Measurements from ENCODE around the gene LSM12. TPM values are rescaled to one million over a fixed set of nuclear protein-coding genes. Genes with fewer than 3 reads are reported as not detected.
"Not testable (repeated sequence)": the region's sequence is repeated elsewhere in the genome, so short reads cannot be mapped to it uniquely, and the experiment has no call there.

Gene LSM12
- total RNA-seq, 1 donor from 2014 or later: 35.4 TPM

DNA sequence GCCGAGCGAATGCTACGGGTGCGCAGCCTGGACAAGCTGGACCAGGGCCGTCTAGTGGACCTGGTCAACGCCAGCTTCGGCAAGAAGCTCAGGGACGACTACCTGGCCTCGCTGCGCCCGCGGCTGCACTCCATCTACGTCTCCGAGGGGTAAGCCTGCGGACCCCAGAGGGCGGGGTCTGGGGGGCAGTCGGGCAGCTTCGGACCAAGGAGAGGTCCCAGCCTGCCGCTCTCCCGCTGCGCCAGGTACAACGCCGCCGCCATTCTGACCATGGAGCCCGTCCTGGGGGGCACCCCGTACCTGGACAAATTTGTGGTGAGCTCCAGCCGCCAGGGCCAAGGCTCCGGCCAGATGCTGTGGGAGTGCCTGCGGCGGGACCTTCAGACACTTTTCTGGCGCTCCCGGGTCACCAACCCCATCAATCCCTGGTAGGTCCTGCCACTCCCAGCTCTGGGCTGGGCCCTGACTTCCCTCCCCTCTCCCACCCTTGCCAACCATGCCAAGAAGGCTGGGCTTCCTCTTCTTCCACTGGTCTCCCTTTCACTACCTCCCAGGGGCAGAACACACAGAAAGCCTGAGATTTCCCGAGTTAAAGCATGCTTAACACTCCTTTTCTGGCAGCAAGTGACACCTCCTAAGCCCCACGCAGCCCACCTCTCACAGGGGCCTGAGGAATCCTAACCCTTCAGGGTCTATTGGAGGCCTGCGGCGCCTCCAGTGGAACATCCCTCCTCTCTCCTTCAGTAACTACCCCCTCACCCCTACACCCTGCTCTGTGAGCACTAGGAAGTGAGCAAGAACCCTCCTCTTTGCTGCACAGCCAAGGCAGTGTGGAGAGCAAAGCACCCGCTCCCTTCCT lies 58.9 kb downstream of the LSM12 start:
- DNase-seq (ENCODE audit: low read depth, low spot score): no peak

DNA sequence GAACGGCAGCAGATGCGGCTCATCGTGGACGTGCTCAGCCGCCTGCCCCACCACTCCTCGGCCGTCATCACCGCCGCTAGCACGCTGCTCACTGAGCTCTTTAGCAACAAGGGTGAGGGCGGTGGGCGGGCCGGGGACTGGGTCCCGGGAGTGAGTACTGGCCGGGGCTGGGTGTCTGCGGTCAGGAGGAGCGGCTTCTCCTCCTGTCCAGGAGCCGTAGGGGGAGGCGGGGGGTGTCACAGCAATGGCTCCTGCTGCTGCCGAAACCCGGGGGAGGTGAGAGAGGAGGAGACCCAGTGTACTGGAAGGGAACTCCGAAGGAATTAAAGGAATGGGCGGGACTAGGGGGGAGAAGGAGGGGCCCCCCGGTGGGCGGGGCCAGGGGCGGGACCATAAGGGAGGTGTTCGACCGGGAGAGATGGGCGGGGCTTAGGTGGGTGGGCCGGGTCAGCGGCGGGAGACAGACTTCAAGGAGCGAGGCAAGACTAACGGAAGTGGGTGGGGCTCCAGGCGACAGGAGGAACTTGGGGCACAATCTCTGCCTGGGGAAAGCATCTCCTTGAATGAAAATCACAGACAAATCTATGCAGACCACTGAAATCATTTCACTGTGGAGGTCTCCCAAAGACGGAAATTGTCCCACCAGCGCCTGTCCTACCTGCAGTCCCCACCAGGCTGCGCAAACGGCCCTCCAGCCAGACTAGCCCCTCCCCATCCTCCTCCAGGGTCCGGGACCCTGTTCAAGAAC lies 59.7 kb downstream of the LSM12 start:
- DNase-seq (ENCODE audit: low read depth, low spot score): peak; percentile 77

DNA sequence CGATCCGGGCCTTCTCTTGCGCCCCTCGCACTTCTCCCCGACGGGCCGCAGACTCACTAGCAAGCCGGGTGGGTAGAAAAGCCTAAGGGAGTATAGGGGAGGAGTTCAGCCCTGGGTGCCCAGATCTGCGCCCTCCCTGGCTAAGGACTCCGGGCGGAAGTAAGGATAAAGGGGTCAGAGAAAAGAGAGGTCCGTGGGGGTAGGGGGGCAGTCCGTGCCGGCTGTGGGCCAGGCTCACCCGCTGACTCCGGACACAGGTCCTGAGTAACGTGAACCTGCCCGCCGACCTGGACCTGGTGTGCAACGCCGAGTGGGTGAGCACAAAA lies 60.2 kb downstream of the LSM12 start:
- DNase-seq (ENCODE audit: low read depth, low spot score): no peak

DNA sequence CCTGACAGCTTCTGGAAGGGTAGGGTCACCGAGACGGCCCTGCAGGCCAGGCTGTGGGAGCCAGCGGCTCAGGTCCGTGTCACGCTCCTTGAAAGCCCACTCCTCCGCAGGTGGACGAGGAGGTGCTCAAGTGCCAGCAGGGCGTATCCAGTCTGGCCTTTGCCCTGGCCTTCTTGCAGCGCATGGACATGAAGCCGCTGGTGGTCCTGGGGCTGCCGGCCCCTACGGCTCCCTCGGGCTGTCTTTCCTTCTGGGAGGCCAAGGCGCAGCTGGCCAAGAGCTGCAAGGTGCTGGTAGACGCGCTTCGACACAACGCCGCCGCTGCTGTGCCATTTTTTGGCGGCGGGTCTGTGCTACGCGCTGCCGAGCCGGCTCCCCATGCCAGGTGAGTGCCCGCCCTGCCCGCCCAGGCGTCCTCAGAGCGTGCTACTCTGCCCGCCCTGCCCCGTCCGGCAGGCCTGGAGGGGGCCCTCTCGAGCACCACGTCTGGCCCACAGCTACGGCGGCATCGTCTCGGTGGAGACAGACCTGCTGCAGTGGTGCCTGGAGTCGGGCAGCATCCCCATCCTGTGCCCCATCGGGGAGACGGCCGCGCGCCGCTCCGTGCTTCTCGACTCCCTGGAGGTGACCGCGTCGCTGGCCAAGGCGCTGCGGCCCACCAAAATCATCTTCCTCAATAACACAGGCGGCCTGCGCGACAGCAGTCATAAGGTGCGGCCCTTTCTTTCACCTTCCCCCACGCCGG lies 60.8 kb downstream of the LSM12 start:
- DNase-seq (ENCODE audit: low read depth, low spot score): no peak

DNA sequence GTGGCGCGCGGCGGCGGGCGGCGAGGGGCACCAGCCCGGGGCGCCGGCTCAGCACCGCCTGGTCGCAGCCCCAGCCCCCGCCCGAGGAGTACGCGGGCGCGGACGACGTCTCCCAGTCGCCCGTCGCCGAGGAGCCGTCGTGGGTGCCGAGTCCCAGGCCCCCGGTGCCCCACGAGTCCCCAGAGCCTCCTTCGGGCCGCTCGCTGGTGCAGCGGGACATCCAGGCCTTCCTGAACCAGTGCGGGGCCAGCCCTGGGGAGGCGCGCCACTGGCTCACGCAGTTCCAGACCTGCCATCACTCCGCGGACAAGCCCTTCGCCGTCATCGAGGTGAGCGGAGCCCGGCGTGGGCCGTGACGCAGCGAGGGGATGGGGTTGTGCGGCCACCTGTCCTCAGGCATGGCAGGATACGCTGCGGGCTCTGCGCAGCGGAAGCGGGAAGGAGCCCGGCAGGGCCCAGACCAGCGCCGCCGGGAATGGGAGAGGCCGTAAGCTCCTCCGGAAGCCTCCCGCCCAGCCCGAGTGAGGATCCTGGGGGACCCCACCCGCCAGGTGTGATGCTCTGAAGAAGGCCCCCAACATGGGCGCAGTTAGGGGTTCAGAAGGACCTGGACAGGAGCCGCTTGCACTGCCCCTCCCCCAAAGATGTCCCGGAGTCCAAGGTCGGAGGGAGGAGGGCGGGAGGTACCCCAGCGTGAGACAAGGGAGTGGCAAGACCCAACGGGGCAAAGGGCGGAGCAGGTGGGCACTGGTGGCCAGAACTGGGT lies 61.5 kb downstream of the LSM12 start:
- no peak for DNase-seq (ENCODE audit: low read depth, low spot score)

DNA sequence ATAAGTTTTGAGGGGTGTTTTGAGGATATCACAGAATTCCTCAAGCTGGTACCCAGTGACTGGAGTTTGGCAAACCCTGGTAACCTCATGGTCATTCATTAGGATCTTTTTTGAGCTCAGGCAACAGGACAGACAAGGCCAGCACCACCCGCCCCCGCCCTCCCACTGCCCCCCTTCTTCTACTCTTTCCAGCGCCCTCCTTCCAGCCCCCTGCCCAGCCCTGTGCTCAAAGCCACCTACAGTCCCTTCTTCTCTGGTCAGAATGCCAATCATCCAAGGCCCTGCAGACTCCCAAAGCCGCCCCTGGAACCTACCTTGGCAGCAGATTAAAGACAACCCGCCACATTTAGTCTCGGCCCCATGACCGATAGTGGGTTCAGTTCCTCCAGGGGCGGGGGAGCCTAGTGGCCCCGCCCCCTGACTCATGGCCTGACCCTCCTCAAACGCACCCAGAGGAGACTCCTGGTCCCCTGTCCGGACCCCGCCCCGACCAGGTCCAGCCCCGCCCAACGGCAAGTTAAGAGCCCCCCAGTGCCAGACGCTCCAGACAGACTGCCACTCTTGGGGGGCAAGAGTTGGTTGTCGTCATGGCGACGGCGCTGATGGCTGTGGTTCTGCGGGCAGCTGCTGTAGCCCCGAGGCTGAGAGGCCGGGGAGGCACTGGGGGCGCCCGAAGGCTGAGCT lies 62.3 kb downstream of the LSM12 start, which contains the start of gene NAGS:
Gene NAGS, plus strand, starts transcription at position 546 of the 684 bp plus-strand sequence. Its CDS starts 42 bp downstream, at position 588.
- DNase-seq (ENCODE audit: low read depth, low spot score): no peak

DNA sequence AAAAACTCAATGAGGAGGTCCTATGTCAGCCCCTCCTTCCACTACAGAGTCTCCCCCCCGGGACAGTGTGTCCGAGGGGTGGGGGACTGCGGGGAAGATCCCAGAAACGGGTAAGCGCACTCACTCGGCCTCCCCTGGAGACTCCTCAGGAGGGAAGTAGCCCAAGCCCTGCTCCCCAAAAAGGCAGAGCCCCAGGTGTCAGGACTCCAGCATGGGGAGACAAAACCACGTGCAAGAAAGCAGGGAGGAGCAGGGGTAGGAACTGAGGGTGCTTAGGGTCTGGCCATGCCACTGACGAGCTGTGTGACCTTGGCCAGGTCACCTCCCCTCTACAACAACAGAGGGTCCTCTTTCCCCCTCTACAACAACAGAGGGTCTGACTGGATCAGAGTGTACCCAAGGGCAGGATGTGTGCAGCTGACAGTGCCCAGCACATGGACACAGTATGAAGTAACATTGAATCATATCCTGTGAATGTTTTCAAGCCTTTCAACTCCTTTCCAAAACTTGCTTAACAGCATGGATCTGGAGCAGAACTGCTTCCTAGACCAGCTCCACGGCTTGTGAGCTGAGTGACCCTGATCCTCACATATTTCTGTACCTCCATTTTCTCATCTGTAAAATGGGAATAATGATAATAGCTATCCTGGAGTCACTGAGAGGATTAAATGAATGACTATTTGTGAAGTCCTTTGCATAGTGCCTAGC lies 64.2 kb downstream of the LSM12 start:
- peak; percentile 70 for DNase-seq (ENCODE audit: low read depth, low spot score)

DNA sequence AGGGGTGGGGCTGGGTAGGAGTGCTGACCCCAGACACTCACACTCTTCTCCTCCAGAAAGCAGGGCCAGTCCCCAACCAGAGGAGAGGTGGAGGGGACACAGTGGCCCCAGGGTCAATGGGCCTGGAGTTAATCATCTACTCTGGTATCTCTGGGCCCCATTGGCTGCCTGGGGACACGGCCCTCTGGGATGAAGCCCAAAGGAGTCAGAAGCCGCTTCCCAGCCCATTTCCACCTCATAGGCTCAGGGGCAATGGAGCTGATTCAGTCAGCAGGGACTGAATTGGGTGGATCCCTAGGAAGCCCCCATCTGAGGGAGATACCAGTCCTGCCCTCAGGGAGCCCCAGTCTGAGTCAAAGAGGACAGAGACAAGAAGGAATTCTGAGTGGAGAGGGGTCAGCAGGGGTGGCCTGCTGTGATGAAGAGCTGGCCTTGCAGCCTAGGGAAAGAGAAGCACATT lies 65.0 kb downstream of the LSM12 start:
- DNase-seq (ENCODE audit: low read depth, low spot score): no peak

DNA sequence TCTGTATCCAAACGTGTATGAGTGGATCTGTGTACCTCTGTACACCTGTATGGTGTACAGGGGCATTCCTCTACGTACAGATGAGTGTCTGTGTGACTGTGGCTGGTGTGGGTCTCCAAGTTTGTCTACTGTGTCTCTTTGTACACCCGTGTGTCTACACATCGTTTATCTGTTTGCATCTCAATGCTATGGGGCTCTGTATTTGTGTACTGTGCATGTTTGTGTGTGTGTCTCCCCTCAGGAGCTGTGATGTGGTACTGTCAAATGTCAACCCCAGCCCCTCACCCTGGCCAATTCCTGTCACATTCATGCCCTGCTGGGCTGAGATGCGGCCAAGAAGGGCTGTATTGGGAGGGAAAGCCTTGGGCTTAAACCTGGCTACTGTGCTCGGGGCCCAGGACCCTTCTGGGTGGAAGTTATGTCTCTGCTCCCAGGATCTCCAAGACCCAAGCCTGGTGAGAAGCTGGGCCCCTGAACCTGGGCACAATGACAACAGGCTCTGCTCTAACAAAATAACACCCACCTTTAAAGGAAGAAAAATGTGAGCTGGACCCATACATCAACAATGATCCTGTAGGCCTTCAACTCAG lies 65.5 kb downstream of the LSM12 start:
- DNase-seq (ENCODE audit: low read depth, low spot score): no peak

DNA sequence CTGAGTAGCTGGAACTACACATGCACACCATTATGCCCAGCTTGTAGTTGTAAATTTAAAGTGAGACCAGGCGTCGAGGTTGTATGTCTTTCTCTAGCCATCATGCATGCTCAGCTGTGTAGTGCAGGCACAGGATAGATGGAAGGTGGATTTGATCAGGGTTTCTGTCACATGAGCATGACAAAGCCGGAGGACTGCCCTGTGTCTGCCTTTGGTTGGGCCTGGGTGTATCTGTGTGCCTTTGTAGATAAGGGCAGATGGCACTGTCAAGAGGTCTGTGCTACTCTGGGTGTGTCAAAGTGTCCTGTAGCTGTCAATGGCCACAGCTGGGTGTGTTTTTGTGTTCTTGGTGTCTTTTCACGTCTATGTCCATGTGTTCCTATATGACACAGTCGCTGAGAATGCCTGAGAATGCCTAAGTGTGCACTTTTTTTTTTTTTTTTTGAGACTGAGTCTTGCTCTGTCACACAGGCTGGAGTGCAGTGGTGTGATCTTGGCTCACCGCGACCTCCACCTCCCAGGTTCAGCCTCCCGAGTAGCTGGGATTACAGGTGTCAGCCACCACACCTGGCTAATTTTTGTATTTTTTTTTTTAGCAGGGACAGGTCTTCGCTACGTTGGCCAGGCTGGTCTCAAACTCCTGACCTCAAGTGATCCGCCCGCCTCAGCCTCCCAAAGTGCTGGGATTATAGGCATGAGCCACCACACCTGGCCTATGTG lies 66.2 kb downstream of the LSM12 start:
- no peak for DNase-seq (ENCODE audit: low read depth, low spot score)

DNA sequence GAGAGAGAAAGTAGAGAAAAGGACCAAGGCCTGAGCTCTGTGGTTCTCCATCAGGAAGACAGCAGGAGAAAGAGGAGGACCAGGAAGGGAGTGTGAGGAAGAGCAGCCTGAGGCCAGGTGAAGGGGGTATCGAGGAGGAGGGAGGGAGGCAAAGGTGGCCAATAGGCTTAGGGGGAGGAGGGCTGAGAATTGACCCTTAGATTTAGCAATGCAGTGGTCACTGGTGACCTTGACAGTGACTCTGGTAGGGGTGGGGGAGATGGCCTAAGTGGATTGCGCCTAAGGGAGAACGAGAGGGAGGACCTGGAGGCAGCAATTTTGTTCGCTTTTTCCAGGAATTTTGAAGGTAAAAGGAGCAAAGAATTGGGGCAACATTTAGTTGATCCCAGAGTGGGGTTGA lies 67.4 kb downstream of the LSM12 start:
- DNase-seq (ENCODE audit: low read depth, low spot score): no peak

DNA sequence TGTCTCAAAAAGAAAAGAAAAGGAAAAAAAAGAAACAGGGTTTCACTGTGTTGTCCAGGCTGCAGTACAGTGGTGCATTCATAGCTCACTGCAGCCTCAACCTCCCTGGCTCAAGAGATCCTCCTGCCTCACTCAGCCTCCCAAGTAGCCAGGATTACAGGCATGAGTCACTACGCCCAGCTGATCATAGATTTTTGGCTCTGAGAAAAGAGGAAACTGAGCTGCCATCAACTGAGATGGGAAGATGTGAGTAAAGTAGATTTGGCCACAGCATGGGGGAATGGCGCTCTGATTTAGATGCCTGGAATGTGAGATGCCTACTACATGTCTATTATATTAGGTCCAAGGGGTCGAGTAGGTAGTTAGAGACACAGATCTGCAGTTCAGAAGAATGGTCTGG lies 67.9 kb downstream of the LSM12 start:
- DNase-seq (ENCODE audit: low read depth, low spot score): no peak

DNA sequence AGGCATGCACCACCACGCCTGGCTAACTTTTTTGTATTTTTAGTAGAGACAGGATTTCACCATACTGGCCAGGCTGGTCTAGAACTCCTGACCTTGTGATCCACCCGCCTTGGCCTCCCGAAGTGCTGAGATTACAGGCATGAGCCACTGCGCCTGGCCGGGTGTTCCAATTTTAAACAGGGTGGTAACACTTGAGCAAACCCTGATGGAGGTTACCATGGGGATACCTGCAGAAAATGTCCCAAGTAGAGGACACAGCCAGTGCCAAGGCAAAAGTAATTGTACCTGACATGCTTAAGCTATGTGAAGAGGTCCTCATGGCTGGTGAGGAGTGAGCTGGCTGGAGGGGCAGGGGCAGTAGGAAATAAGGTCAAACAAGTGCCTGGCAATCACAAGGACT lies 69.3 kb downstream of the LSM12 start:
- DNase-seq (ENCODE audit: low read depth, low spot score): not testable (repeated sequence)

DNA sequence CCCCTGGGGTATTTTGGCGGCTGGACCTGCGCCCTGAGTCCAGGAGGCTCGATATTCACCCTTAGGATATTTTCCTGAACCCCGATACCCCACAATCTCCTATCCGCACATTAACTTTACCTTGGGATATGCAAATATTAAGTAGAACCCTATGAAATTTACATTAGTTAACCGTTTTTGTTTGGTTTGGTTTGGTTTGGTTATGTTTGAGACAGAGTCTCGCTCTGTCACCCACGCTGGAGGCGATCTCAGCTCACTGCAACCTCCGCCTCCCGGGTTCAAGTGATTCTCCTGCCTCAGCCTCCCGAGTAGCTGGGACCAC lies 71.4 kb downstream of the LSM12 start:
- no peak for DNase-seq (ENCODE audit: low read depth, low spot score)

DNA sequence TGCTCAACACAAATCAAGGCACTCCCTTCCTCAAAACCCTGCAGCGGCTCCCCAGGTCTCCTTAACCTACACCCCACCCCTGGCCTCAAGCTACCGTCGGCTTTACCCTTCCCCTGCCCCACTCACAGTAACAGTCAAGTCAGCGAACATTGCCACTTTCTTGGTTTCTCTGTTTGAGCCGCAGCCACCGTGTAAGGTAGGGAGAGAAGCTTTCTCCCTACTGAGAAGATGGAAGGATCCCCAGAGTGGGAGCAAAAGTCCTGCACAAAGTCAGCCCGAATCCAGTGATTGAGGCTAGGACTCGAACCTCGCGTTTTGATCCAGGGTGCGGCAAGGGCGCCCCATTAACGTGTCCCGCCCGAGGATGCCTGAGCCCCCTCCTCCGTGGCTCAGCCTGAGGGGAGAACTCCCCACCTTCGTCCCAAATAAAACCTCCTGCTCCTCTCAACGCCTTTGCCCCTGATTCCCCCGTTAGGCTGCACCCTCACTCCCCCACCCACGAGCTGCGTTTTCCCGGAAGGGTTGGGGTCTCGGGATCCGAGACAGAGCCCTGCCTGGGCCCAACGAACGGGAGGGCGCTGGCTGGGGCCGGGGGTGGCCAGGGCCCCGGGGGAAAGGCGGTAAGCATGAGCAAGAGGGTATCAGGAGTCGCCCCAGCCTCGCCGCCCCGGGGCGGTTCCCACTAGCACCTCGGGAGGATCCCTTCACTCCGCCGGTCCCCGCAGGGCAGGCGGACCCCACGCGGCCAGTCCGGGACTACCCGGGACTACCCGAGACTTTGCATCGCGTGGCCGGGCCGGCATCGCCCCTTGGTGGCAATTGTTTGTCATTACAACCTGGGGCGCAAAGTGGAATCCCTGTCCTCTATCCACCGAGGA lies 72.0 kb downstream of the LSM12 start:
- no peak for DNase-seq (ENCODE audit: low read depth, low spot score)

DNA sequence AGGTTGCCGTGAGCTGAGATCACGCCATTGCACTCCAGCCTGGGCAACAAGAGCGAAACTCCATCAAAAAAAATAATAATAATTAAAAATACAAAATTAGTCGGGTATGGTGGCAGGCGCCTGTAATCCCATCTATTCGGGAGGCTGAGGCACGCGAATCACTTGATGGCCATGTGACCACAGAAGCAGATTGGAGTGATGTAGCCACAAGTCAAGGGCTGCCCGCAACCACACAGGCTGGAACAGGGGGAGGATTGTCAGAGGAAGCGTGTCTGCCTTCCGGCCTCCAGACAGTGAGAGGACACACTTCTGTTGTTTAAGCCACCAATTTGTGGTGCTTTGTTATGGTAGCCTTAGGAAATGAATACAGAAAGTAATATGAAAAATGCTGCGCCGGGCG lies 73.8 kb downstream of the LSM12 start:
- no peak for DNase-seq (ENCODE audit: low read depth, low spot score)

DNA sequence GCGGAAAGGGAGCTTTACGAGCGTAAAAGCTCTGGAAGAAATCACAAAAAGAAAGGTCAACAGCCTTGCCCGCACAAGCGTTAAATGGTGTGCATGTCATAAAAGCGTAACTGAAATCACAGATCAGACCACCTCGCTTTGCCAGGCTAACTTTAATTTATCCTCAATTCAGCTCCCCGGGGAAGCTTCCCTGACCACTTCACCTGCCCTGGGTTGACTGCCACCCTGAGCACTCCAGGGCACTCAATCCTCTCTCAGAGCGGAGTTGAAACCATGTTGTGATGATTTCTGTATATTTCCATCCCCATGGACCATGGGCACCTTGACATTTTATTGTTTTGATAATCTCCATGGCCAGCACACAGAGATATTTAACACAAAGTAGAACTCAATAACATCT lies 78.2 kb downstream of the LSM12 start:
- no peak for DNase-seq (ENCODE audit: low read depth, low spot score)

Measured in pulmonary artery endothelial cell (primary cell).